ENCODE data around the gene ITGB4. TPM values are rescaled to one million over a fixed set of nuclear protein-coding genes. Genes with fewer than 3 reads are reported as not detected.
"Not testable (repeated sequence)": the region's sequence is repeated elsewhere in the genome, so short reads cannot be mapped to it uniquely, and the experiment has no call there.

Gene ITGB4
- total RNA-seq, 2 donors from 2014 or later = 252 to 318 TPM

DNA sequence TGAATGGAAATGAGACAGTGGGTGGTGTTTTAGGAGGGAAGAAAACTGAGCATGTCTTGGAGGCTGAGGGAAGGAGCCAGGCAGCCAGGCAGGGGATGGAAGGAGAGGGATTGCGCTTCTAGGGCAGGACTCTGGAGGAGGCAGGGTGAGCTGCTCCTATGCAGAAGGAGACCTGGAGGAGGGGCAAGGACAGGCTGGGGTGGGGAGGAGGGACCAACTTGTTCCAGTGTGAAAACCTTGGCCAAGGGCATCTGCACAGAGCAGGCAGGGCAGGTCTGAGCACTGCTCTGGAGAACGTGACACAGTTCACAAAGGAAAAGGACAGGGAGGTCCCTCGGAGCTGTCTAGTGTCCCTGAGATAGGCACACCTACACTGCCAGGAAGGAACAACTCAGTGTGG lies 38.2 kb downstream of the ITGB4 start:
- DNase-seq = no peak
- no peak for ATAC-seq
- intact Hi-C loops (cut with DNase I, micrococcal nuclease) = loop anchor here in 1 of 2 donors (10.0 kb wide), 1 partner anchor 85 kb away; no protein-coding TSS in a partner anchor

DNA sequence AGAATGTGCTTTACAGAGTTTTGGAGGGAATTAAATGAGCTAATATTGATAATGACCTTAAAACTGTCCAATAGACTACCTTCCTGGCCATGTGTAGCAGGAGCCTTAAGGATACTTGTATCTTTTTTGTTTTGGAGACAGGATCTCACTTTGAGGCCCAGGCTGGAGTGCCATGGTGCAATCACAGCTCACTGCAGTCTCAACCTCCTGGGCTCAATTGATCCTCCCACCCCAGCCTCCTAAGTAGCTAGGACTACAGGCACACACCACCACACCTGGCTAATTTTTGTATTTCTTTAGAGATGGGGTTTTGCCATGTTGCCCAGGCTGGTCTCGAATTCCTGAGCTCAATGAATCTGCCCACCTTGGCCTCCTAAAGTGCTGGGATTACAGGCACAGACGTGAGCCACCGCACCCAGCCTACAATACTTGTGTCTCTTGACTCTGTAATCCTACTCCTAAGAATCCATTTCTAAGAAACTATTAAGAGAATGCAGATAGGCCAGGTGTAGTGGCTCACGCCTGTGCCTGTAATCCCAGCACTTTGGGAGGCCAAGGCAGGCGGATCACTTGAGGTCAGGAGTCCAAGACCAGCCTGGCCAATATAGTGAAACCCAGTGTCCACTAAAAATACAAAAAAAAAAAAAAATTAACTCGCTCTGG lies 38.9 kb downstream of the ITGB4 start:
- ATAC-seq, DNase-seq: not testable (repeated sequence)
- intact Hi-C loops (cut with DNase I, micrococcal nuclease) = loop anchor here in 1 of 2 donors (10.0 kb wide), 1 partner anchor 85 kb away; no protein-coding TSS in a partner anchor

DNA sequence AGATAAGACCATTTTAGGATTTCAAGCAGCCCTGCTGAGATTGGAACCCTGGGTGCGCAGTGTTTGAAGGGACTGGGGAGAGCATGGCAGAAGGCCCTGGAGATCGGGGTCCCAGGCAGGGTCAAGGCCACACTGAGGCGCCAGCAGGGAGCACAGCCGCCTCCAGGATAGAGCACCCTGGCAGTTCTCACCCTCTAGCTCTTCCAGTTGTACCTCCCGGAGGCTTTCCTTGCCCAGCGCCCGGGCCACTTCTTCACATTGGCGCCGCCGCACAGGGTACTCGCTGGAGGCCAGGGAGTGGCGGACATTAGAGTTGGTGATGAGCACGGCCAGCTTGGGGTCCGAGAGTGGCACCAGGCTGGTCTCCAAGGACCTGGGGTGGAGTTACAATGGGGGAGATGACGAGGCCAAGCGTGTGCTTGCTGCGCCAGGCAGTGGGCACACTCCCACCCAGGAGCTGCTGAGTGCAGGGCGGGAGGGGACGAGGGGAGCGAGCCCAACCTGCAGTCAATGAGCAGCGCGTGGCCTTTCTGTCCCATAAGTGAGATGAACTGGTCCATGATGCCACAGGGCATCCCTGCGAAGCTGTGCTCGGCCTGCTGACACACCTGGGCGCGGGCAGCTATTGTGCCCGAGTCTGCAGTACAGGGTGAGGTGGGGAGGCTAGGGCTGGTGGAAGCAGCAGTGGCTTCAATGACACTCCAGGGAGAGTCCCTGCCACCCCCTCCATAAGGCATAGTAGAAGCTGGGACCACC lies 41.4 kb downstream of the ITGB4 start:
- DNase-seq (no peak), ATAC-seq (no peak)
- intact Hi-C loops (cut with DNase I, micrococcal nuclease) = no loop called here

GRCh38 chr17:75763269-75763607 lies 42.0 kb downstream of the ITGB4 start:
- DNase-seq = no peak
- intact Hi-C loops (cut with DNase I, micrococcal nuclease) = no loop called here
- no peak for ATAC-seq

- no peak for DNase-seq
- ATAC-seq = peak; percentile 31
- intact Hi-C loops (cut with DNase I, micrococcal nuclease) = no loop called here
These were observed 42.6 kb downstream of the ITGB4 start for GRCh38 chr17:75763613-75764416.

DNA sequence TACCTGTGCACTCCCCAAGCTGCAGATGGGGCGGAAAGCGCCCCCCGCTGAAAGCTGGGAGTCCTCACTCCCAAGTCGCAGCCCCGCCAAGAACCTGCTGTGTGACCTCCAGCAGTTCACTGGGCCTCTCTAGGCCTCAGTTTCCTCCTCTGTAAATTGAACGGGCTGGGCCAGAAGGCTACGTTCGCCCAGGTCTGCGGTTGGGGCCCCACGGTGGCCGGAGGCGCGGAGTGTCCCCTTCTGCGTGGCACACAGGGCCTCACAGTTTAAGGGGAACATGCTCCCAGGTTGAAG lies 43.1 kb downstream of the ITGB4 start:
- DNase-seq (no peak), ATAC-seq (no peak)
- intact Hi-C loops (cut with DNase I, micrococcal nuclease) = no loop called here

DNA sequence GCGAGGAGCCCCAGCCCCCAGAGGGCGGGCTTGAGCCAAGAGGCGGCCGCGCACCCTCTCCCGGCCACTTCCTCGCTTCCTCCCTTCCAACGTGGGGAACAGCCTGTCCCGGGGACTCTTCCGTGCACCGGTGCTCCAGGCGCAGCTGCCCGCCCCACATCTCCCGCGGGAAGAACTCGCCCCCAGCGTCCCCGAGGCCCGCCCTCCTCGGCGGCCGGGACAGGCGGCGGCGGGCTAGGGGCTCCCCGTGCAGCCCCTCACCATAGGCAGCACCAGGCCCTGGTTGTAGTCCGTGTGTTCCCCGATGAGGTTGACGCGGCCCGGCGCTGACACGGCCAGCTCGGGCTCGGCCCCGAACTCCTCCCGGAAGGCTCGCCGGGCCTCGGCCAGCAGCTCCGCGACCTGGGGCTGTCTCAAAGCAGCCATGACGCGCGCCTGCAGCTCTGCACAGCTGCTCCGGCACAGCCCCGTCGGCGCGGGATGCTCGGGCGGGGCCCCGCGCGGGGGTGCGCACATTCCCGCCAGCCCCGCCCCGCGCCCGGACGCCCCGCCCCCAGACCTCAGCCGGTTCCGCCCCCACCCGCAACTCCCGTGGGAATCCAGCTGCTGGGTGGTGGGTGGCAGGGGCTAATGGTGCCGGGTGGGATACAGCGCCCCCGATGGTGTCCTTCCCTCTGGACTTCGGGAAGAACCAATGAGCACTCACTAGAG lies 43.6 kb downstream of the ITGB4 start, which contains the start of gene GALK1:
Gene GALK1, minus strand, starts transcription at position 482 of the 711 bp plus-strand sequence. Its CDS starts 56 bp downstream, at position 426.
- ATAC-seq (peak; percentile 78), DNase-seq (peak; percentile 75 to 82)
- intact Hi-C loops (cut with DNase I, micrococcal nuclease) = no loop called here

- DNase-seq (no peak), ATAC-seq (no peak)
- intact Hi-C loops (cut with DNase I, micrococcal nuclease) = no loop called here
These were observed 44.7 kb downstream of the ITGB4 start for GRCh38 chr17:75765981-75766380.

DNA sequence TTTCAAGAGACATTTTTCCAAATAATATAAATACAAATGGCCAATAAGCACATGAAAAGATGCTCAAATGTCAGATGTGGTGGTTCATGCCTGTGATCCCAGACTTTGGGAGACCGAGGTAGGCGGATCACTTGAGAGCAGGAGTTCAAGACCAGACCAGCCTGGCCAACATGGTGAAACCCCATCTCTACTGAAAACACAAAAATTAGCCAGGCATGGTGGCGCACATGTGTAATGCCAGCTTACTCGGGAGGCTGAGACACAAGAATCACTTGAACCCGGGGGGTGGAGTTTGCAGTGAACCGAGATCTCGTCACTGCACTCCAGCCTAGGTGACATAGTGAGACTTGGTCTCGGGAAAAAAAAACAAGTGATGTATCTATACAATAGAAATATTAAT lies 46.6 kb downstream of the ITGB4 start:
- ATAC-seq = no peak
- no peak for DNase-seq
- intact Hi-C loops (cut with DNase I, micrococcal nuclease) = no loop called here

DNA sequence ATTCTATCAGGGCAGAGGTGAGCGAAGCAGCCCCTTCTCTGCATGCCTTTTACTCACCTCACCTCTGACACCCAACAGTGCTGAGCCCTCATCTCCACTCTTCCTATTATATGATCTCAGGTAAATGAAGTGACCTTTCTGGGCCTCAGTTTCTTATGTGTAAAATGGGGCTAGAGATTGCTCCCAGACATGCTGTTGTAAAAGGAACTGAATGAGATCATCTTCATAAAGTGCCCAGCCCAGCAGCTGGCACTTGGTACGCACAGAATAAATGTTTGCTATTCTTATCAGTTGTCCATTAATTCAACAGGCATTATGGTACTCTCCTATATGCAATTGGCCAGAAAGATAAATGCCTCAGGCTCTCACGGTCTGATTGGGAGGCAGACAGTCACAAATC lies 48.3 kb downstream of the ITGB4 start:
- peak; percentile 57 to 62 for DNase-seq
- peak; percentile 70 for ATAC-seq
- intact Hi-C loops (cut with DNase I, micrococcal nuclease) = no loop called here

GRCh38 chr17:75771334-75772281 lies 50.3 kb downstream of the ITGB4 start:
- peak; percentile 51 for ATAC-seq
- intact Hi-C loops (cut with DNase I, micrococcal nuclease) = no loop called here

DNA sequence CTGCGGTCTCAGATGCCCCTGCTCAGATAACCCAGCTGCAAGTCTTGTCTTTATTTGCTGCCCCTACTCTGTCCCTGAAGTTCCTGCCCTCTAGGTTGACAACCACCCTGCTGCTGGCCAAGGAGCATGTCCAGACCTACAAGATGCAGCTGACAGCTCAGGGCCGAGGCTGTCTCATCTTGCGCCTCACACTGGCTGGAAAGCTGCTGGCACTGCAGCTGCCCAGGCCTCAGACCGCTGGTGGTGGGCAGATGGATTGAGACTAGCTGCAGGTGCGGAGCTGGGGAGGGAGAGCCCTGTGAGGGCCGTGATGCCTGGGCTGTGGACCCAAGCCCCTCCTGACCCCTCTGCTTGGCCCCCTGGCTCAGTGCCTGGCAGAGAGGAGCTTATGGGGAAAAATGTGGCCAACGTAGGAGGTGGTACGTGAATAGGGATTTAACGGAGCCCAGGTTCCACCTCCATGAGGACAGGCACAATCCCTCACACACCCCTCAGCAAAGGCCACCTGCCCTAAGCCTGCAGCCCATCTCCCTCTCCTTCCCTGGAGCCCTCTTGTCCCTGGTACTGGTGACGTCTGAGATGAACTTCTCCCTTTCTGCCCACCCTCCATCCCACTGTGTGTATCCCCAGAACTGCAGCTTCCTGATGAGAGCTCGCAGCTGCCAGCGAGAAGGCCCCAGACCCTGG lies 52.0 kb downstream of the ITGB4 start:
- ATAC-seq = no peak
- no peak for DNase-seq
- intact Hi-C loops (cut with DNase I, micrococcal nuclease) = no loop called here

More at GRCh38 chr17:75771334-75772281, 50.3 kb downstream of the ITGB4 start:
- peak in 1 of 2 donors; percentile 49 for DNase-seq

- DNase-seq = peak in 1 of 2 donors; percentile 20
- no peak for ATAC-seq
- intact Hi-C loops (cut with DNase I, micrococcal nuclease) = no loop called here
These were observed 52.7 kb downstream of the ITGB4 start for GRCh38 chr17:75773808-75774470.

GRCh38 chr17:75774471-75774990 lies 53.3 kb downstream of the ITGB4 start:
- peak in 1 of 2 donors; percentile 17 for DNase-seq
- ATAC-seq = no peak
- intact Hi-C loops (cut with DNase I, micrococcal nuclease) = no loop called here

DNA sequence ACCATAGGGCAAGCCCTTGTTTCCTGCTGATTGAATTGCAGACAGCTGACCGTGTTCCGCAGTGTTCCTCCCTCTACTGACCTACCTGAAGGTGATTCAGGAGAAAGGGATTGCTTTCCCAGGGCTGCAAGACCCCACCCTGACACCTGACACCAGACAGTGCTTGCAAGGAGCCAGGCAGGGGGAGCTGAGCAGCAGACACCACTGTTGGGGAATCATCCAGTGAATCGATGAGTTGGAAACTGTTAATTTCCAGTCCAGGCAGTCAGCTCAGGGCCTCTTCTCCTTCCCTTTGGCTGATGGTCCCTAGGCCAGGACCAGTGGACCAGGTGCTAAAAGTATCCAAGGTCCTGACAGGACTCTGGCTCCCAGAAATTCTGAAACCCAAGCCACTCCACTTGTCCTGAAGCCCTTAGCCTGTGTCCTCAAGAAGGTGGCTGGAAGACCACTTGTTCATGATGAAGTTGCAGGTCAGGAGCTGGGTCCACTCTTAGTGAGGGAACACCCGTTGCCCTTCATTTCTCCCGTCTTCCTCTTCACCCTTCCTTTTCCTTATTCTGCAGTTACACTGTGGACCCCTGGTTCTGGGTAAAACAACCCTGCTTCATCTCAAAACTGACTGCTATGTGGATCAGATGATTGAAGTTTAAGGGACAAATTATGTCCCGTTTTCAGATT lies 53.9 kb downstream of the ITGB4 start:
- ATAC-seq (no peak), DNase-seq (peak in 1 of 2 donors; percentile 18)
- intact Hi-C loops (cut with DNase I, micrococcal nuclease) = no loop called here
